ENCODE data around the gene RAB3GAP2.

- TF ChIP-seq CTCF (IDR thresholded peaks at IDR 0.05 in 4 of 5, conservative IDR thresholded peaks at IDR 0.05 in 1 of 5): no peak
- no peak for TF ChIP-seq POLR2A (IDR thresholded peaks at IDR 0.05)
These were observed 112.2 kb downstream of the RAB3GAP2 start for GRCh38 chr1:220160027-220160426.
